Fibroblast of lung (primary cell): ENCODE measurements around the gene SDK2. TPM values are rescaled to one million over a fixed set of nuclear protein-coding genes. Genes with fewer than 3 reads are reported as not detected.

Experiments used
- DNase-seq, 2 donors: peaks; one replicate each; pipeline versions ENCODE4 v3.0.0 to v3.0.0-alpha.2; 2010; ENCODE audit warnings: low read depth in 2 of 2
- H2AFZ ChIP-seq: 2 replicates; pipeline ENCODE4 v1.5.1; 2012; ENCODE audit warnings: low read length, control low read depth, inconsistent platforms
- H3K27ac ChIP-seq: 2 replicates; pipeline ENCODE4 v1.5.1; 2011; ENCODE audit warnings: low read length, control low read depth; ENCODE audit not compliant: insufficient read depth
- H3K27me3 ChIP-seq: 2 replicates; pipeline ENCODE4 v1.5.1; 2011; ENCODE audit warnings: mild to moderate bottlenecking, low read length; ENCODE audit not compliant: control insufficient read depth, insufficient read depth
- H3K36me3 ChIP-seq: 2 replicates; pipeline ENCODE4 v1.5.1; 2011; ENCODE audit warnings: low read length; ENCODE audit not compliant: control insufficient read depth, insufficient read depth
- H3K4me1 ChIP-seq: 2 replicates; pipeline ENCODE4 v1.5.1; 2011; ENCODE audit warnings: low read length; ENCODE audit not compliant: control insufficient read depth, insufficient read depth; ENCODE audit errors: extremely low read depth
- H3K4me2 ChIP-seq: 2 replicates; pipeline ENCODE4 v1.5.1; 2011; ENCODE audit warnings: low read length, control low read depth; ENCODE audit not compliant: insufficient read depth; ENCODE audit errors: extremely low read depth
- H3K4me3 ChIP-seq, 4 experiments: fragments of 200-600 bp in 1 of 4; sonication (generic) in 1 of 4; replicated peaks in 1 of 4; 2 replicates each; pipeline ENCODE4 v1.5.1; 2011 to 2016; ENCODE audit warnings: low read length in 4 of 4, low read depth in 3 of 4, mild to moderate bottlenecking in 3 of 4, control low read depth in 2 of 4, inconsistent platforms in 1 of 4, mixed read lengths in 1 of 4; ENCODE audit not compliant: insufficient read depth in 1 of 4; ENCODE audit errors: control extremely low read depth in 1 of 4
- H3K79me2 ChIP-seq: 2 replicates; pipeline ENCODE4 v1.5.1; 2012; ENCODE audit warnings: mild to moderate bottlenecking, low read length, inconsistent platforms; ENCODE audit not compliant: control insufficient read depth, insufficient read depth
- H3K9ac ChIP-seq: 2 replicates; pipeline ENCODE4 v1.5.1; 2011; ENCODE audit warnings: mild to moderate bottlenecking, low read length, control low read depth; ENCODE audit not compliant: insufficient read depth
- H3K9me3 ChIP-seq: 2 replicates; pipeline ENCODE4 v1.5.1; 2012; ENCODE audit warnings: low read depth, low read length; ENCODE audit not compliant: control insufficient read depth, insufficient read depth
- H4K20me1 ChIP-seq: 2 replicates; pipeline ENCODE4 v1.5.1; 2011; ENCODE audit warnings: low read length; ENCODE audit not compliant: control insufficient read depth, insufficient read depth; ENCODE audit errors: extremely low read depth
- CTCF ChIP-seq, 2 donors: IDR thresholded peaks in 1 of 2; conservative IDR thresholded peaks in 1 of 2; 1 replicate in 1 of 2; 2 replicates in 1 of 2; pipeline ENCODE4 v1.5.1; 2011 to 2012; ENCODE audit warnings: low read length in 2 of 2, control low read depth in 1 of 2, inconsistent platforms in 1 of 2, low read depth in 1 of 2, mild to moderate bottlenecking in 1 of 2
- EZH2 ChIP-seq: IDR thresholded peaks from 2 replicates; pipeline ENCODE4 v1.5.1; 2012; ENCODE audit warnings: low read length, control low read depth, mild to moderate bottlenecking; ENCODE audit errors: missing control alignments
- polyA plus RNA-seq, 2 donors: library from polyadenylated mRNA; depleted of rRNA in 1 of 2; stranded (reverse) in 1 of 2; unstranded in 1 of 2; fragments of >200 nt; gene quantifications; 2 replicates each; pipeline ENCODE4 v1.2.1, GENCODE V29; 2011 to 2012; ENCODE audit warnings: missing spikeins in 1 of 2
- total RNA-seq: library from RNA; depleted of rRNA; stranded (reverse); fragments of >200 nt; gene quantifications from 2 replicates; pipeline ENCODE4 v1.2.1, GENCODE V29; 2014

SDK2 gene
- total and polyA plus RNA-seq, 2 donors (not counting 1 experiment from before 2014, with no cell fraction given) = under 0.01 to 0.01 TPM

- no peaks in the 10 kb centered on the region for H3K36me3 ChIP-seq
- H3K4me1 ChIP-seq = no peaks in the 10 kb centered on the region
- no peak overlapping the region for H3K9ac ChIP-seq
- DNase-seq = no peak
- TF ChIP-seq CTCF (conservative IDR thresholded peaks at IDR 0.05 in 1 of 2, IDR thresholded peaks at IDR 0.05 in 1 of 2; ENCODE audit: low read depth in 1 of 2, low read length in 2 of 2) = no peak
- no peak for TF ChIP-seq EZH2
- no peak overlapping the region for H3K4me3 ChIP-seq
- H3K27ac ChIP-seq = no peak overlapping the region
- no peaks in the 10 kb centered on the region for H3K79me2 ChIP-seq
- no peak overlapping the region for H3K4me2 ChIP-seq
- H3K9me3 ChIP-seq = no peaks in the 10 kb centered on the region
- H4K20me1 ChIP-seq = no peaks in the 10 kb centered on the region
- H2AFZ ChIP-seq = no peak overlapping the region
- H3K27me3 ChIP-seq = no peaks in the 10 kb centered on the region
Measured at GRCh38 chr17:73593249-73593965, 50.8 kb downstream of the SDK2 start.

- no peak for DNase-seq
- H4K20me1 ChIP-seq = no peaks in the 10 kb centered on the region
Measured at GRCh38 chr17:73592501-73592961, 51.7 kb downstream of the SDK2 start.

GRCh38 chr17:73592079-73592415 is 52.2 kb downstream of the SDK2 start:
- Histone ChIP-seq H3K27me3 (no peaks in the 10 kb centered on the region), H3K27ac (no peak overlapping the region), H3K4me2 (no peak overlapping the region), H3K79me2 (no peaks in the 10 kb centered on the region), H4K20me1 (no peaks in the 10 kb centered on the region), H3K9ac (no peak overlapping the region), H3K4me1 (no peaks in the 10 kb centered on the region), H3K4me3 (no peak overlapping the region), H3K9me3 (no peaks in the 10 kb centered on the region), H3K36me3 (no peaks in the 10 kb centered on the region), H2AFZ (no peak overlapping the region)
- TF ChIP-seq EZH2 = no peak
- TF ChIP-seq CTCF (conservative IDR thresholded peaks at IDR 0.05 in 1 of 2, IDR thresholded peaks at IDR 0.05 in 1 of 2; ENCODE audit: low read depth in 1 of 2, low read length in 2 of 2) = no peak
- no peak for DNase-seq

More at GRCh38 chr17:73592501-73592961, 51.7 kb downstream of the SDK2 start:
- Histone ChIP-seq H3K79me2 (no peaks in the 10 kb centered on the region), H3K27me3 (no peaks in the 10 kb centered on the region), H3K4me3 (no peak overlapping the region), H3K9me3 (no peaks in the 10 kb centered on the region), H2AFZ (no peak overlapping the region), H3K27ac (no peak overlapping the region), H3K4me1 (no peaks in the 10 kb centered on the region), H3K4me2 (no peak overlapping the region), H3K9ac (no peak overlapping the region), H3K36me3 (no peaks in the 10 kb centered on the region)
- TF ChIP-seq EZH2 (no peak), CTCF (conservative IDR thresholded peaks at IDR 0.05 in 1 of 2, IDR thresholded peaks at IDR 0.05 in 1 of 2; ENCODE audit: low read depth in 1 of 2, low read length in 2 of 2) (no peak)
